D721Med (cell line): ENCODE data around the gene TLCD3A.

Source experiments
- DNase-seq: peaks from one replicate; pipeline ENCODE4 v3.0.0; 2011; ENCODE audit warnings: low spot score; ENCODE audit not compliant: insufficient read length
- FAIRE-seq: peaks from 2 replicates; lab custom pipeline; 2011; peaks lifted over from hg19 to GRCh38; lab: Jason Lieb, UNC
- TF ChIP-seq, protein P1 (sequence below): IDR thresholded peaks from 2 replicates; pipeline ENCODE4 v1.5.1; 2012; ENCODE audit warnings: mild to moderate bottlenecking, control low read depth; ENCODE audit not compliant: insufficient read depth; ENCODE audit errors: missing control alignments

Gene TLCD3A

DNA sequence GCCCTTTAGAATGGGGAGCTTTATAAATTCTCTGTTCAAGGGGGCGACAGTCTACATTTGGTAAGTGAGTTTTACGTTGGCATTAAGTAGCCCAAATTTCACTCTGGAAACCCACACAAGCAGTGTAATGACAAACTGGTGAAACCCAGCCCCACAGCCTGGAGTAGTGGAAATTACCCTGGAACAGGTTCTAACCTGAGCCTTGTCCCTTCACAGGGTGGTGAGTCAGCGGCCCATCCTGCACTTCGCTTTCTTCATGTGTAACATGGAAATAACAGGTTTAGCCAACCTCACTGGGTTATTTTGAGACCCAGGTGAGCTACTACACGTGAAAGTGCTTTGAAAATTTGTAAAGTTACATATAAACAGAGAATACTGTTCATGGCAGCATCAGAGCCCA lies 3.5 kb upstream of the TLCD3A start:
- TF ChIP-seq, protein P1, sequence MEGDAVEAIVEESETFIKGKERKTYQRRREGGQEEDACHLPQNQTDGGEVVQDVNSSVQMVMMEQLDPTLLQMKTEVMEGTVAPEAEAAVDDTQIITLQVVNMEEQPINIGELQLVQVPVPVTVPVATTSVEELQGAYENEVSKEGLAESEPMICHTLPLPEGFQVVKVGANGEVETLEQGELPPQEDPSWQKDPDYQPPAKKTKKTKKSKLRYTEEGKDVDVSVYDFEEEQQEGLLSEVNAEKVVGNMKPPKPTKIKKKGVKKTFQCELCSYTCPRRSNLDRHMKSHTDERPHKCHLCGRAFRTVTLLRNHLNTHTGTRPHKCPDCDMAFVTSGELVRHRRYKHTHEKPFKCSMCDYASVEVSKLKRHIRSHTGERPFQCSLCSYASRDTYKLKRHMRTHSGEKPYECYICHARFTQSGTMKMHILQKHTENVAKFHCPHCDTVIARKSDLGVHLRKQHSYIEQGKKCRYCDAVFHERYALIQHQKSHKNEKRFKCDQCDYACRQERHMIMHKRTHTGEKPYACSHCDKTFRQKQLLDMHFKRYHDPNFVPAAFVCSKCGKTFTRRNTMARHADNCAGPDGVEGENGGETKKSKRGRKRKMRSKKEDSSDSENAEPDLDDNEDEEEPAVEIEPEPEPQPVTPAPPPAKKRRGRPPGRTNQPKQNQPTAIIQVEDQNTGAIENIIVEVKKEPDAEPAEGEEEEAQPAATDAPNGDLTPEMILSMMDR = no peak
- FAIRE-seq (no peak), DNase-seq (no peak)

DNA sequence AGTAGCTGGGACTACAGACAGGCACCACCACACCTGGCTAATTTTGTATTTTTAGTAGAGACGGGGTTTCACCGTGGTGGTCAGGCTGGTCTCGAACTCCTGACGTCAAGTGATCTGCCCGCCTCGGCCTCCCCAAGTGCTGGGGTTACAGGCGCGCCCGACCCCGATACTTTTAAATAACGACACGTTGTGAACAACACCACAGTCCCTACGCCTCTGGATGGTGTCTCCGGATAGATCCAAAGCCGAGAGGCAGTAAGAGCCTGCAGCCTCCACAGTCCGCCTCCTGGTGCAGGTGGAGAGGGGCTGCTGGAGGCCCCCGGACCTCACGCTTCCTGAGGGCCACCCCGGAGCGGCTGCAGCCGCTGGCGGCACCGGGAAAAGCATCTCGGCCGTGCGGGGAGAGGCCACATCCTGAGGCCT lies 741 bp upstream of the TLCD3A start:
- DNase-seq (no peak), FAIRE-seq (no peak)
- TF ChIP-seq, protein P1 = no peak

DNA sequence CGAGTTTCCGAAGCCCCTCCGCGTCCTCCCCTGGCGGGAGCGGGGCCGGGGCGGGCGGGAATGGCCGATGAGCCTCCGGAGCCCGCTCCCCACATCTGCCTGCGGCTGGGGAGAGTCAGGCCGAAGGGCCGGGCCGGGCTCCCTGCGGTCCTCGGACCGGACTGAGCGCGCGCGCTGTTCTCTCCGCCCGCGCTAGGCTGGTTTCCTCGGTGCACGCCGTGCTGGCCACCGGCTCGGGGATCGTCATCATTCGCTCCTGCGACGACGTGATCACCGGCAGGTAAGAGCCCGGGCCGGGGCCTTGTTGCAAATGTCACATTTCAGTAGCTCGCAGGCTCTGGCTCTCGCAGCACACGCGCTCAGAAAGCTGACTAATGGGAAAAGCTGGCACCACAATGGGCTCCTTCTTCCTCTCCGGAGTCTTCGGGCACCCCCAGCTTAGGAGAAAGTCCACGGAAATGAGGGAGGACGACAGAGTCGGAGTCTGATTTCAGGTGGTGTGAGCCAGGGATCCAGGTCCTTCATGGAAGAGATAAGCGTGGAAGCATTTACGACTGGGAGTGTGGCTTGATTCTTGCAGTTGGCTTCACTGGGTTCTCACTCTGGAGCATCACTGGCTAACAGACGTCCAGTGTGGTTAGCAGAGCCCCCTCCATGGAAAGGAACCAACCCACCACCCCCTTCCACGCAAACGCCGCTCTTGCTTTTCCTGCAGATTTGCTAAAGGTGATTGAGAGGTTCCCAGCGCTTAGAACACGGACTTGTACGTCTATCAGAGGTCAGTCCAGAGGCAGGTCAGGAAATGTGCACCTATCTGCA lies 715 bp downstream of the TLCD3A start:
- TF ChIP-seq, protein P1 = no peak
- FAIRE-seq (no peak), DNase-seq (no peak)

DNA sequence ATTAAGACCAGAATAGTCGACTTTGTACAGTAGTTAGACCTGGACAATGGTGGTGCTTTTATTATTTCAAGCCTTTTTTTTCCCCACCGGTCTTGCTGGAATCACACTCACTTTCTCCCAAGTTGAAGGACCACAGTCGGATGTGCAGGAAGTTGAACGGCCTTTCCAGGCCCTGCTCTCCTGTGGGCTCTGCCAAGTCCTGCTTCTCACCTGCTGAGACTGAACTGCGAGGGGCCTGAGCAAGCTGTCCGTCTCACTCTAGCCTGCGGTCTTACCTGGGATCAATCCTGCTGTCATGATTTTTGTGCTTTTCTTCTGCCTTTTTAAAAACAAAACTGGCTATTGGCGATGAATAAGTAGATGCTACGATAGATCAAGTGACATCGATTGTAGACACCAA lies 1.3 kb downstream of the TLCD3A start:
- FAIRE-seq = no peak
- DNase-seq = no peak

DNA sequence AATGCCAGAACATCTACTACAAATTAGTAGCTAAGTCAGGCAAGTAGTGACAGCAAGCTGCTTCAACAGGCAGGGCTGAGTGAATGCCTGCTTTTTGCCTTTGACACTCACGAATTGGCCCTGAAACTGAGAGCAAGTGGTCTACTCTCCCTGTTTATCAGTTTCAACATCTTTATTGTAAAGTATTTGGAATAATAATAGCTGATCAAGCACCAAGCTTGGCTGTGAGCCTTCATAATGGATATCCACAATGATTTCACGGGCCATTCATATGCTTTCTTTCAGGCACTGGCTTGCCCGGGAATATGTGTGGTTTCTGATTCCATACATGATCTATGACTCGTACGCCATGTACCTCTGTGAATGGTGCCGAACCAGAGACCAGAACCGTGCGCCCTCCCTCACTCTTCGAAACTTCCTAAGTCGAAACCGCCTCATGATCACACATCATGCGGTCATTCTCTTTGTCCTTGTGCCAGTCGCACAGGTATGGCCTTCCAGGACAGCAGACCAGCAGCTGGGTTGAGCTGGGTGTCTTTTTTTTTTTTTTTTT lies 5.2 kb downstream of the TLCD3A start:
- TF ChIP-seq, protein P1 = no peak
- no peak for FAIRE-seq
- DNase-seq = no peak

More for the DNA sequence above, 1.3 kb downstream of the TLCD3A start:
- TF ChIP-seq, protein P1 = no peak

DNA sequence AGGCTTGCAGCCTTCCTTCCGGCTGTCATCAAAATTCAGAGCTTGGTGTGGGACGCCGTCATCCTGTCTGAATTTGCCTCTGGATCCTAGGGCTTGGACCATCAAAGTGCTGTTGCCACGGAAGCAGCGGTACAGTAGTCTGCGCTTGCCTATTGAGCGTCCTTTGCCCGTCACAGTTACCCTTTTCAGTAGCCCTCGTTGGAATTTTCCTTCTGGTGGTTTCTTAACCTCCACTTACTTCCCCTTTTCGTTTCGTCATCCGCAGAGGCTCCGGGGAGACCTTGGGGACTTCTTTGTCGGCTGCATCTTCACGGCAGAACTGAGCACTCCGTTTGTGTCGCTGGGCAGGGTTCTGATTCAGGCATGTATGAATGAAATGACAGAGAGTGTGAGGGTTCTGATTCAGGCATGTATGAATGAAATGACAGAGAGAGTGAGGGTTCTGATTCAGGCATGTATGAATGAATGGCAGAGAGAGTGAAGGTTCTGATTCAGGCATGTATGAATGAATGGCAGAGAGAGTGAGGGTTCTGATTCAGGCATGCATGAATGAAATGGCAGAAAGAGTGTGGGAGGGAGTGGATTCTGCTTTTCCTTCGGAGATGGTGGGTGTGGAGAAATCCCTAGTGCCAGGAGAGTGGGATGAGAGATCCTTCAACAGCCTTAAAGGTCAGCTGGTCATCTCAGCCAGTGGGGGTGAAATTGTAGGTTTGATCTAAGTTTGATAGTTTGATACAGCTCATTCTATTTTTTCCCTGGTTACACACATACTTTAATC lies 8.0 kb downstream of the TLCD3A start:
- FAIRE-seq (no peak), DNase-seq (no peak)
- TF ChIP-seq, protein P1 = no peak
